NB4 (cell line): Measurements from ENCODE around the gene PALD1.

Source experiments
- CTCF ChIP-seq: IDR thresholded peaks from one replicate; pipeline ENCODE4 v1.5.1; 2012; ENCODE audit warnings: low read depth, low read length
- MYC ChIP-seq: IDR thresholded peaks from 2 replicates; pipeline ENCODE4 v1.6.1; 2011; ENCODE audit warnings: low read depth, low read length
- POLR2A ChIP-seq: IDR thresholded peaks from 2 replicates; pipeline ENCODE4 v1.6.1; 2011; ENCODE audit warnings: mild to moderate bottlenecking; ENCODE audit not compliant: insufficient read length; ENCODE audit errors: extremely low read depth

- TF ChIP-seq CTCF (no peak), MYC (no peak), POLR2A (no peak)
Measured at GRCh38 chr10:70536196-70536861, 57.8 kb downstream of the PALD1 start.
